HG03575 (cell line): ENCODE measurements around the gene YPEL3.

Source experiments
- ATAC-seq: cut with Tn5 transposase; IDR thresholded peaks from one replicate; pipeline ENCODE4 v1.9.1; 2021; ENCODE audit not compliant: unreplicated experiment, insufficient number of reproducible peaks, low FRiP score; ENCODE audit errors: extremely low read depth

The YPEL3 gene

GRCh38 chr16:30078744-30079143, 17.3 kb downstream of the YPEL3 start:
- no peak for ATAC-seq

DNA sequence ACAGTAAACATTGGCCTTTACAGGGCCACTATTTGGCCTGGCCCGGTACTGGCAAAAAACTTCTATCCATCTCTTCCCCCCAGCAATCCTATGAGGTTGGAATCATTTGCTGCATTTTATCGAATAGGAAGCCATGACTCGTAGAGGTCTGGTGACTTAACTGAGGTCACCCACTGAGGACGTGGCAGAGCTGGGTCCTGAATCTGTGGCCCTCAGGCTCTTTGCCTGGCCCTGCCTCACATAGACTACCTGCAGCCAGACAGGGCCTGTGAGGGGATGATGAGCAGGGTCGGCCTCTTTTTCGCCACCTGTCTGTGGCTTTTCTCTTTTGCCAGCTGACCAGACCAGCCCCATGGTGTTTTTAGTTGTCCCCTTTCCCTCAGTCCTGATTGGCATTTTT, 18.4 kb downstream of the YPEL3 start:
- ATAC-seq = no peak

DNA sequence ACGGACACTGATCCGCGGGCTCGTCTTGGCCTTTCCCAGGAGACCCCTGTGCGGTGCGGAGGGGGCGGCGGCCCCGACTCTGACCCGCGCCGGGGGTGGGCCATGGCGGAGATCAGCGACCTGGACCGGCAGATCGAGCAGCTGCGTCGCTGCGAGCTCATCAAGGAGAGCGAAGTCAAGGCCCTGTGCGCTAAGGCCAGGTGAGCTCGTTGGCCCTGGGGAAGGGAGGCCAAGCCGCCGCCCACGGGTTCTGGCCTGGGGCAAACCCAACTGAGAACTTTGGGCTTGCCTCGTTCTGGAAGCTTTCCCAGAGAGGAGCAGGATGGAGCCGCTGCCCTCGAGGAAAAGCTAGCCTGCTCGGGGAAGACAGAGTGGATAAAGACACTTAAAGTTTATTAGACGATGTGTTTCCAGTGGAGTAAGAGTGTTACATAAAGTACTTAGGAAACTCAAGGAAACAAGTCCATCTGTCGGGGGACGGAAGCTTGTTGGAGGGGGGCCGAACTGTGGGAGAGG, 19.7 kb downstream of the YPEL3 start:
- no peak for ATAC-seq

DNA sequence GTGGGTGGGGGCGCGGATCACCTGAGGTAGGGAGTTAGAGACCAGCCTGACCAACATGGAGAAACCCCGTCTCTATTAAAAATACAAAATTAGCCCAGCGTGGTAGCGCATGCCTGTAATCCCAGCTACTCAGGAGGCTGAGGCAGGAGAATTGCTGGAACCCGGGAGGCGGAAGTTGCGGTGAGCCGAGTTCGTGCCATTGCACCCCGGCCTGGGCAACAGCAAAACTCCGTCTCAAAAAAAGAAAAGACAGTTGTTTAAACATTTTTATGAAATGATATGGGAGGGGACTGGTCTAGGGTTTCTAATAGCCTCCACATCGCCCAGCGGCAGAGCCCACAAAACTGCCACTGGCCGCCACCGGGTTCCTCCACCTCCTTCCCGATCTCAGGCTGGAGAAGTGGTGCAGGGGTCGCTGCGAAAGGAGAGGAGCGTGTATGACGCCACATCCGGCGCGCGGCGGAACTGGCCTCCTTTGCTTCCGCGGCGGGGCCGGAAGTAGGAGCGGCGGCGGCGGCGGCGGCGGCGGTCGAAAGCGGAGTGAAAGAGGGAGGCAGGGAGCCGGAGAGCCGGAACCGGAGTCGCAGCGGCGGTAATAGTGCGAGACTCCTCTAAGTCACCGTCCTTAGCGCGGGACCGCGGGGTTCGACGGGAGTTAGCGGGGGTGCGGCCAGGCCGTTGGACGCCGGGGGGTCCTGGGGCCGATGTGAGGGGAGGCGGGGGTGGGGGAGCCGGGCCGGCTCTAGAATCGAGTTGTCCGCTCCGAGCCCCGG, 20.3 kb downstream of the YPEL3 start, which contains the start of gene PPP4C:
Gene PPP4C (plus strand): TSS at position 492 of the 773 bp plus-strand sequence. CDS start 384 bp downstream, outside the sequence.
- ATAC-seq = no peak

DNA sequence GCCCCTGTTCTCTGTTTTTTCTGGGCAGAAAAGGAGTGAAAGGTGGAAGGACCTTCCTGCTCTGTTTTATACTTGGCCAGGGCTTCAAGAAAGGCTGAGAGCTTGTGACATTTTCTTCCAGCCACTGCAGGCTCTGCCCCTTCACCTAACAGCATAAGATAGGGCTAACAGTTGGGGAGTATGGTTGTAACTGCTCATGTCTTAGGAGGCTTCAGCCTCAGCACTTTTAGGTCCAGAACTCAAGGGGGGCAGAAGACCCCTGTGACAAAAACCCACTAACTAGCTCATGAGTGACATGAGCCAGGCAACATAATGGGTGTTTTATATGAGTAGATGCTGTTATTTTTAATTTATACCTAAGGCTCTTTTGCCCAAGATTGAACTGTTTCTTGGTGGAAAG, 25.5 kb downstream of the YPEL3 start:
- ATAC-seq = no peak

DNA sequence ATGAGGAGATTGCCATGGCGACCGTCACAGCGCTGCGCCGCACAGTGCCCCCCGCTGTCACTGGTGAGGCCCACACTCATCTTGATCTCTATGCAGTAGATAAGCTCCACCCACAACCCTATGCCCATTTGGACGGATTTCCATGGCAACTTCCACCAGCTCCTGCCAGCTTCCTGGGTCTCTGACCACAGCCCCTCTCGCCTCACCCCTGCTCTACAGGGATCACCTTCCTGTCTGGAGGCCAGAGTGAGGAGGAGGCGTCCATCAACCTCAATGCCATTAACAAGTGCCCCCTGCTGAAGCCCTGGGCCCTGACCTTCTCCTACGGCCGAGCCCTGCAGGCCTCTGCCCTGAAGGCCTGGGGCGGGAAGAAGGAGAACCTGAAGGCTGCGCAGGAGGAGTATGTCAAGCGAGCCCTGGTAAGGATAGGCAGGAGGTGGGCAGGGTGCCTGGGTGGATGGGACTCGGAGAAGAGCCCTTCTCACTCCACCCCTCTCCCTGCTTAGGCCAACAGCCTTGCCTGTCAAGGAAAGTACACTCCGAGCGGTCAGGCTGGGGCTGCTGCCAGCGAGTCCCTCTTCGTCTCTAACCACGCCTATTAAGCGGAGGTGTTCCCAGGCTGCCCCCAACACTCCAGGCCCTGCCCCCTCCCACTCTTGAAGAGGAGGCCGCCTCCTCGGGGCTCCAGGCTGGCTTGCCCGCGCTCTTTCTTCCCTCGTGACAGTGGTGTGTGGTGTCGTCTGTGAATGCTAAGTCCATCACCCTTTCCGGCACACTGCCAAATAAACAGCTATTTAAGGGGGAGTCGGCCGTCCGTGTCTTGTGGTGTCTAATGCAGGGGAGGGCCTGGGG, 26.2 kb downstream of the YPEL3 start:
- ATAC-seq = no peak

- ATAC-seq = no peak
These were observed 27.0 kb downstream of the YPEL3 start for GRCh38 chr16:30068750-30069610.

DNA sequence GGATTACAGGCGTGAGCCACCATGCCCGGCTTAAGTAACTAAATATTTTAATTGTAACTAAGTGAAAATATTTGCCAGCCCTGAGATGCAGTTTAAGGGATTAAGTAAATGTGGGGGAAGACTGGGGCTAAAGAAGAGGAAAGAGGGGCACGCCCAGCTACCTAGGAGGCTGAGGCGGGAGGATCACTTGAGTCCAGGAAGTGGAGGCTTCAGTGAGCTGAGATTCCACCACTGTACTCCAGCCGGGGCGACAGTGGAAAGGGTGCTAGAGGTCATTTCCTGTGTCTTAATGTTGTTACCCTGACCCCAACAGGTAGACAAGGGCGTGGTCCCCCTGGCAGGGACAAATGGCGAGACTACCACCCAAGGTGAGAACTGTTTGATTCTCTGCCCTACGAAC, 27.7 kb downstream of the YPEL3 start:
- no peak for ATAC-seq

GRCh38 chr16:30067584-30067916, 28.5 kb downstream of the YPEL3 start:
- no peak for ATAC-seq

DNA sequence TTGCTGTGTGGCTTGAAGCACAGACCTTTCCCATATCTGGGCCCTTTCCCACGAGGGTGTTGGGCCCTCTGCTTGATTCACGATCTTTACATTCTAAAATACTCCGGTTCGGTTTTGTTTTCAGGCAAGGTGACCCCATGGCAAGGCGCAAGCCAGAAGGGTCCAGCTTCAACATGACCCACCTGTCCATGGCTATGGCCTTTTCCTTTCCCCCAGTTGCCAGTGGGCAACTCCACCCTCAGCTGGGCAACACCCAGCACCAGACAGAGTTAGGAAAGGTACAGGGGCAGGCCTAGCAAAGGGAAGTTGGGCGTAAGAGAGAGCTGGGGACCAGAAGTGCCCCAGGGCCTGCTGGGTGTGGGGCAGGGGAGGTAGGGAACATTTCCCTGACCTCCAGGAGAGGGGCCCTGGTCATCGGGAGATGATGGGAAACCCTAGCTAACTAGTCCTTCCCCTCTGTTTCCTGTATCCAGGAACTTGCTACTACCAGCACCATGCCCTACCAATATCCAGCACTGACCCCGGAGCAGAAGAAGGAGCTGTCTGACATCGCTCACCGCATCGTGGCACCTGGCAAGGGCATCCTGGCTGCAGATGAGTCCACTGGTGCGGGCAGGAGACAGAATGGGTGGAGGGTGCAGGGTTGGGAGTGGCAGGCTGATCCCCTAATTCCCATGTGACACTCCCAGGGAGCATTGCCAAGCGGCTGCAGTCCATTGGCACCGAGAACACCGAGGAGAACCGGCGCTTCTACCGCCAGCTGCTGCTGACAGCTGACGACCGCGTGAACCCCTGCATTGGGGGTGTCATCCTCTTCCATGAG, 29.0 kb downstream of the YPEL3 start:
- ATAC-seq = no peak

DNA sequence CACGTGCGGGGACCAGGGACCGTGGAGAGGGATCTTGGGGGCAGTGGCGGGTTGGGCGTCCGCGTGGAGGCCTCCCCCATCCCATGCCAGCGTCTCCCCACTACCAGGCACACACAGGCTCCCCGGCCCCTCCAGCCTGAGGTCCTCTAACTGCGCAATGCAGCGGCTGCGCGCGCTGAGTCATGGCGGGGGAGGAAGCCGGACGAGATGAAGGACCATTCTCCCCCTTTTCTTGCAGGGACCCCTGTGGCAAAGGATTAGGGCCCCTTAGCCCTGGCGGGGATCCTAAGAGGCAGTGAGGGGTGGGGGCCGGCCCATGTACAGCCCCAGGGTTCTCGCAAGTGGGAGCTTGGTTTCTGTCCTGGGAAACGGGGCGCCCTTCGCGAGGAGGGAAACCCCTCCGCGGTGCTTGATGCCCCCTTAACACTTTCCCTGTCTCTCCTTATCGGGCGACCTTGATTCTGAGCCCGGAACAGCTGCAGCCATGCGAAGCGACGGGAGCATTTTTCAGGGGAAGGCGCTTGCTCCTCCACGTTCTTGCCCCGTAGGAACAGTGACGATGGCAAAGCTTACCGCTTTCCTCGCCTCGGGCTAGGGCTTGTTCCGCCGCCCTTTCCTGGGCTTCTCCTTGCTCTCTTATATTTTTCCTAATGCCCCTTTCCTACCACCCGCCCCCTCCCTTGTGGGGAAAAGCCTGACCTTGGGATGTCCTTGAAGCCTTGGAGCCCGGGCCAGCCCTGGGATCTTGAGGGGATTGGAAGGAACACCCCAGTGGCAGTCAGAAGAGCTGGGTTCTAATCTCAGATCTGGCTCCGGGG, 29.9 kb downstream of the YPEL3 start:
- no peak for ATAC-seq

DNA sequence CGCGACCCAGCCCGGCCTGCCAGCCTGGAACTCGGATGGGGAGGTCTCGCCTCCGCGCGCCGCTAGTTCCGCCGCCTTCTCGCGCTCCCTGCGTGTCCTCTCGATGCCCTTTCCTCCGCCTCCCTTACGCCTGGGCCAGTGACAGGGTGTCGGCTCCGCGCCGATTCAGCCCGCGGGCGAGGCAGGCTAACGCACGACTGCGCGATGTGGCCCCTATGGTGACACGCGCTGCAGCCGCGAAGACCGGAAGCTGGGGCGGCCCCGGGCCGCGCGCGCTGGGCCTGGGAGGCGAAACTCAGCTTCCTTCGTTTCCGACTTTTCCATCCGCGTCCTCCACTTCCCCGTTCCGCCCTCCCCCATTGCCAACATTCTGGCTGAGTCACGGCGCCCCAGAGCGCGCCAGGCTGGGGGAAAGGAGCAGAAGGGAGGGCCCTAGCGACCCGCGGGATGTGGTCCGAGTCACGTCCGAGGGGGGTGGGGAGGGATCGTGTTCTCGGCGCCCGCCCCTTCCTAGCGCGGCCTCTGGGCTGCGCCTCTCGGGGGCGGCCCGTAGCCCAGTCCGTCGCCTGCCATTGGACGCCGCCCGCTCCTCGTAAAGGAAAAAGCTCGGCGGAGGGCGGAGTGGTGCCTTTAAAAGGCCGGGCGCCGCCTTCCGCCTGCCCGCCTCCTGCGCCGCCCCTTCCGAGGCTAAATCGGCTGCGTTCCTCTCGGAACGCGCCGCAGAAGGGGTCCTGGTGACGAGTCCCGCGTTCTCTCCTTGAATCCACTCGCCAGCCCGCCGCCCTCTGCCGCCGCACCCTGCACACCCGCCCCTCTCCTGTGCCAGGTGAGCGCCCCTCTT, 30.7 kb downstream of the YPEL3 start, which contains the start of gene ALDOA:
Gene ALDOA (plus strand): TSS at position 659 of the 841 bp plus-strand sequence. CDS start 1,138 bp downstream, outside the sequence.
- no peak for ATAC-seq

- no peak for ATAC-seq
These were observed 31.3 kb downstream of the YPEL3 start for GRCh38 chr16:30064729-30065101.

GRCh38 chr16:30063893-30064728, 31.9 kb downstream of the YPEL3 start:
- ATAC-seq = no peak

- ATAC-seq = no peak
These were observed 32.6 kb downstream of the YPEL3 start for GRCh38 chr16:30063278-30063892.
